NCI-H510A treated with DMSO at 0.1 percent for 48 hours (cell line): ENCODE data around the gene FCRL5.
A peak's percentile ranks its signal among the peaks of the same experiment; 100 is the strongest.

Experiments used
- DNase-seq: peaks from one replicate; lab custom pipeline; 2025; lab: John Stamatoyannopoulos, UW

Gene FCRL5

GRCh38 chr1:157487504-157487903 lies 64.8 kb downstream of the FCRL5 start:
- no peak for DNase-seq

- peak; percentile 65 for DNase-seq
These were observed 65.2 kb downstream of the FCRL5 start for GRCh38 chr1:157487096-157487495.

GRCh38 chr1:157486400-157486799 lies 65.9 kb downstream of the FCRL5 start:
- peak; percentile 78 for DNase-seq

- DNase-seq = no peak
These were observed 66.5 kb downstream of the FCRL5 start for GRCh38 chr1:157485793-157486192.

GRCh38 chr1:157484573-157484972 lies 67.7 kb downstream of the FCRL5 start:
- no peak for DNase-seq

- no peak for DNase-seq
These were observed 68.7 kb downstream of the FCRL5 start for GRCh38 chr1:157483635-157484034.

GRCh38 chr1:157482717-157483116 lies 69.6 kb downstream of the FCRL5 start:
- DNase-seq = no peak

GRCh38 chr1:157482174-157482573 lies 70.1 kb downstream of the FCRL5 start:
- DNase-seq = no peak

GRCh38 chr1:157478030-157478429 lies 74.3 kb downstream of the FCRL5 start:
- no peak for DNase-seq

- DNase-seq = no peak
These were observed 74.9 kb downstream of the FCRL5 start for GRCh38 chr1:157477419-157477818.

GRCh38 chr1:157472959-157473358 lies 79.4 kb downstream of the FCRL5 start:
- peak; percentile 56 for DNase-seq

- peak; percentile 47 for DNase-seq
These were observed 80.1 kb downstream of the FCRL5 start for GRCh38 chr1:157472056-157472701.

GRCh38 chr1:157471531-157471930 lies 80.8 kb downstream of the FCRL5 start:
- no peak for DNase-seq

- DNase-seq = no peak
These were observed 82.3 kb downstream of the FCRL5 start for GRCh38 chr1:157469752-157470675.

- no peak for DNase-seq
These were observed 83.0 kb downstream of the FCRL5 start for GRCh38 chr1:157469300-157469699.

GRCh38 chr1:157466011-157466410 lies 86.3 kb downstream of the FCRL5 start:
- DNase-seq = no peak
